ENCODE results near the gene EFCAB6. TPM values are rescaled to one million over a fixed set of nuclear protein-coding genes. Genes with fewer than 3 reads are reported as not detected.

EFCAB6 gene
- total and polyA plus RNA-seq, 5 experiments from 2014 or later, result 0.14 to 1.7 (median 0.58) TPM; not detected in 2

DNA sequence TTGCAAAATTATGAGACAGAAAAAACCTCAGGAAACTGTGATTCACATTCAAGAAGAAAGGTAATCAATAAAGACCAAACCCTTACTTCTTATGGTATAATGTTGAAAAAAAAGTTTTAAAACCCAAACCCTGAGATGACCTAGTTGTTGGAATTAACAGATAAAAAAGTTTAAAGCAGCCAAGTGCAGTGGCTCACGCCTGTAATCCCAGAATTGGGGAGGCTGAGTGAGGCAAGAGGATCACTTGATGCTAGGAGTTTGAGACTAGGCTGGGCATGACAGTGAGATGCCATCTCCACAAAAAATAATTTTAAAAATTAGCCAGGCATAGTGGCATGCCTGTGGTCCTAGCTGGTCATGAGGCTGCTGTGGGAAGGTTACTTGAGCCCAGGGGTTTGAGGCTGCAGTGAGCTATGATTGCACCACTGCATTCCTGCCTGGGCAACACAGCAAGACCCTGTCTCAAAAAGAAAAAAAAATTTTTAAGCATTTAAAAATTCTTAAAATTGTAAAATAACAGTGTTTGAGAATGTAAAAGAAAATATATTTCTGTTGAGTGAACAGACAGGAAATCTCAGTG is 85.1 kb downstream of the EFCAB6 start:
- peaks cover 6 to 24% (median 14%) of the 10 kb centered on the region in 5 donors for H3K27me3 Mint-ChIP-seq

DNA sequence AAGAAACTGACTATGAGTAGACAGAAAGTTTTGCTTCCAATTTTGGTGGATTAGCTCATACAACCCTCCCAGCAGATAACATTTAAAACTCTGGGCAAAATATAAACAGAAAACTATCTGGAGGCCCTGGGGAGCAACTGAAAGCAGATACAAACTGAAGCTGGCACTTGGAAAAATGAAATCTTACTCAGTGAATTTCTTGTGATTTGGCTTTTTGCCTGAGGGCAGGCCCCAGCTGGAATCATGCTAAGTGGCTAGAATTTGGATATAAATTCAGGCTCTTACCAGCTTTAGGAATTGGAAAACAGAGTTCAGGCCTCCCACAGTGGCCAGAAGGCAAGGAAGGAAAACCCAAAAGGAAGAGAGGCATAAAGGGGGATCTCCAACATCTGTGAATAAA is 85.8 kb downstream of the EFCAB6 start:
- Mint-ChIP-seq H3K4me1 (peaks cover 0 to 2% (median 0%) of the 10 kb centered on the region in 4 donors), H3K9me3 (peaks cover 0 to 15% (median 2%) of the 10 kb centered on the region in 9 donors), H3K27ac (no peak overlapping the region), H3K4me3 (no peak overlapping the region), H3K36me3 (peaks cover 0 to 16% (median 4%) of the 10 kb centered on the region in 3 donors), H3K27me3 (peaks cover 6 to 24% (median 14%) of the 10 kb centered on the region in 5 donors)
- ATAC-seq (no peak), DNase-seq (no peak)
- POLR2A ChIA-PET, result no interaction called here

More for the DNA sequence above, 85.1 kb downstream of the EFCAB6 start:
- peaks cover 0 to 15% (median 2%) of the 10 kb centered on the region in 9 donors for H3K9me3 Mint-ChIP-seq
- H3K27ac Mint-ChIP-seq, result no peak overlapping the region
- peaks cover 0 to 16% (median 4%) of the 10 kb centered on the region in 3 donors for H3K36me3 Mint-ChIP-seq
- no peak overlapping the region for H3K4me3 Mint-ChIP-seq
- DNase-seq, result no peak
- no peak for ATAC-seq
- POLR2A ChIA-PET, result no interaction called here
- H3K4me1 Mint-ChIP-seq, result peaks cover 0 to 2% (median 0%) of the 10 kb centered on the region in 4 donors

DNA sequence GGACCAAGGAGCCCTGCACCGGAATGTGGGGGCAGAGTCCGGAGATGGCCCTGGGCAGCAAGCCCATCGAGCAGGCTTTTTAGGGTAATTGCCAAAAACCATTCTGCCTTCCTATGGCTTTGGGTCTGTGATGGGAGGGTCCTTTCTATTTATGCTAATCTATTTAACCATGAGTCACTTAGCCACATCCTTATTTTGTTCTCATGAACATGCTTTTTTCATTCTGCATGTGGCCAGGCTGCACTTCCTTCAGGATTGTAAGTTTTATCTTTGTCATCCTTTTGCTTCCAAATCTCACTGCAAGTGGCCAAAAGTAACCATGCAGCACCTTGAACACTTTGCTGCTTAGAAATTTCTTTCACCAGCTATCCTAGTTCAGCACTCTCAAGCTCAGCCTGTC is 88.3 kb downstream of the EFCAB6 start:
- Mint-ChIP-seq H3K27me3 (peaks cover 2 to 17% (median 7%) of the 10 kb centered on the region in 5 donors), H3K4me1 (peaks cover 0 to 2% (median 0%) of the 10 kb centered on the region in 4 donors), H3K36me3 (peaks cover 0 to 10% (median 7%) of the 10 kb centered on the region in 3 donors), H3K27ac (no peak overlapping the region), H3K9me3 (peaks cover 0 to 14% (median 2%) of the 10 kb centered on the region in 9 donors), H3K4me3 (no peak overlapping the region)
- DNase-seq (no peak), ATAC-seq (no peak)
- POLR2A ChIA-PET, result no interaction called here

DNA sequence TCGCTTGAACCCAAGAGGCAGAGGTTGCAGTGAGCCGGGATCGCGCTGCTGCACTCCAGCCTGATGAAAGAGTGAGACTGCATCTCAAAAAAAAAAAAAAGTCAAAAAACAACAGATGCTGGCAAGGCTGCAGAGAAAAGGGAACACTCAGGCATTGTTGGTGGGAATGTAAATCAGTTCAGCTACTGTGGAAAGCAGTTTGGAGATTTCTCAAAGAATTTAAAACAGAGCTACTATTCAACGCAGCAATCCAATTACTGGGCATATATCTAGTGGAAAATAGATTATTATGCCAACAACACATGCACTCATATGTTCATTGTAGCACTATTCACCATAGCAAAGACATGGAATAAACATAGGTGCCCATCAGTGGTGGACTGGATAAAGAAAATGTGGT is 89.7 kb downstream of the EFCAB6 start:
- Mint-ChIP-seq H3K9me3 (peaks cover 0 to 4% (median 1%) of the 10 kb centered on the region in 9 donors), H3K36me3 (peaks cover 0 to 7% (median 0%) of the 10 kb centered on the region in 3 donors), H3K27ac (no peak overlapping the region), H3K4me3 (no peak overlapping the region), H3K4me1 (peaks cover 0 to 2% (median 0%) of the 10 kb centered on the region in 4 donors), H3K27me3 (peaks cover 0 to 9% (median 1%) of the 10 kb centered on the region in 5 donors)
- POLR2A ChIA-PET, result no interaction called here
- no peak for DNase-seq
- ATAC-seq, result no peak

DNA sequence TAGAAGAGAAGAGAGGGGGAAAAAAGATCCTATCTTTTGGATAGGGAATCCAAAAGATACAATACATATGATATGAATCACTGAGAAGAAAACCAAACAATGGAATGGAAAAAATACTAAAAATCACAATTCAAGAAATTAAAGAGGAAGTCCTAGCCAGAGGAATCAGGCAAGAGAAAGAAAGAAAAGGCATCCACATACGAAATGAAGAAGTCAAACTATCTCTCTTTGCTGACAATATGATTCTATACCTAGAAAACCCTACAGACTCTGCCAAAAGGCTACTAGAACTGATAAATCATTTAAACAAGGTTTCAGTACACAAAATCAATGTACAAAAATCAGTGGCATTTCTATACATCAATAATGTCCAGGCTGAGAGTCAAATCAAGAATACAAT is 91.4 kb downstream of the EFCAB6 start:
- Mint-ChIP-seq H3K27me3 (peaks cover 0 to 9% (median 1%) of the 10 kb centered on the region in 5 donors), H3K4me3 (no peak overlapping the region), H3K9me3 (no peaks in the 10 kb centered on the region), H3K27ac (no peak overlapping the region), H3K4me1 (peaks cover 0 to 2% (median 0%) of the 10 kb centered on the region in 4 donors), H3K36me3 (peaks cover 0 to 7% (median 0%) of the 10 kb centered on the region in 3 donors)
- DNase-seq (no peak), ATAC-seq (no peak)
- POLR2A ChIA-PET, result no interaction called here

DNA sequence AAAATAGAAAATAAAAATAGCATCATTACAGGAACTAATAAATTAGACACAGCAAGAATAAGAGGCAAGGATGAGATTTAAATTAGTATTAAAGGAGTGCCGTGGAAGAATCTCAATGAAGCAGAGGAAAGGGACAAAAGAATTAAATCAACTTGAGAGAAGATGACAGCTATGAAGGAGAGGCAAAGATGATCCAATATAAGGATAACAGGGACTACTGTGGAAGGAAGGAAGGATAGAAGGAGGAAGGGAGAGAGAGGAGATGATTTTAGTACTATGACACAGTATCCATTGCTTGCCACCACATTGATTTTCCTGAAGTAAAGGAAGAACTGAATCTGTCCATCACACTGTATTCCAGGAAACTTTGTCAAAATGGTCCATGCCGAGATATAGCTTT is 98.0 kb downstream of the EFCAB6 start:
- Mint-ChIP-seq H3K9me3 (no peaks in the 10 kb centered on the region), H3K36me3 (peaks cover 0 to 5% (median 4%) of the 10 kb centered on the region in 3 donors), H3K27me3 (peaks cover under 1 to 7% (median 2%) of the 10 kb centered on the region in 5 donors), H3K4me1 (no peaks in the 10 kb centered on the region), H3K4me3 (no peak overlapping the region), H3K27ac (no peak overlapping the region)
- no peak for DNase-seq
- POLR2A ChIA-PET, result no interaction called here
- ATAC-seq, result no peak

GRCh38 chr22:43711681-43712080 is 100.4 kb downstream of the EFCAB6 start:
- POLR2A ChIA-PET, result interaction anchor here (0.7 kb wide), 1 partner anchor 534 kb away, joined by 3 read pairs; no protein-coding TSS in a partner anchor
- no peak for ATAC-seq
- Mint-ChIP-seq H3K4me1 (no peaks in the 10 kb centered on the region), H3K4me3 (no peak overlapping the region), H3K27me3 (peaks cover 2 to 24% (median 16%) of the 10 kb centered on the region in 5 donors), H3K9me3 (no peaks in the 10 kb centered on the region), H3K36me3 (peaks cover 0 to 4% (median 1%) of the 10 kb centered on the region in 3 donors), H3K27ac (no peak overlapping the region)
- DNase-seq, result no peak

GRCh38 chr22:43707648-43708047 is 104.5 kb downstream of the EFCAB6 start:
- H3K4me1 Mint-ChIP-seq, result no peaks in the 10 kb centered on the region
- H3K27ac Mint-ChIP-seq, result no peak overlapping the region
- ATAC-seq, result no peak

GRCh38 chr22:43706571-43707328 is 105.4 kb downstream of the EFCAB6 start:
- H3K27me3 Mint-ChIP-seq, result peaks cover 4 to 40% (median 20%) of the 10 kb centered on the region in 5 donors
- H3K36me3 Mint-ChIP-seq, result peaks cover 4 to 27% (median 17%) of the 10 kb centered on the region in 3 donors
- POLR2A ChIA-PET, result no interaction called here
- DNase-seq, result no peak
- no peak overlapping the region for H3K4me3 Mint-ChIP-seq
- ATAC-seq, result no peak
- no peaks in the 10 kb centered on the region for H3K4me1 Mint-ChIP-seq
- peaks cover 8 to 38% (median 25%) of the 10 kb centered on the region in 9 donors for H3K9me3 Mint-ChIP-seq
- no peak overlapping the region for H3K27ac Mint-ChIP-seq

More at GRCh38 chr22:43707648-43708047, 104.5 kb downstream of the EFCAB6 start:
- Mint-ChIP-seq H3K27me3 (peaks cover 4 to 40% (median 20%) of the 10 kb centered on the region in 5 donors), H3K9me3 (peaks cover 8 to 30% (median 20%) of the 10 kb centered on the region in 9 donors), H3K4me3 (no peak overlapping the region), H3K36me3 (peaks cover 4 to 27% (median 17%) of the 10 kb centered on the region in 3 donors)
- DNase-seq, result no peak
- POLR2A ChIA-PET, result interaction anchor here (0.7 kb wide), 1 partner anchor 247 kb away, joined by 3 read pairs; no protein-coding TSS in a partner anchor

DNA sequence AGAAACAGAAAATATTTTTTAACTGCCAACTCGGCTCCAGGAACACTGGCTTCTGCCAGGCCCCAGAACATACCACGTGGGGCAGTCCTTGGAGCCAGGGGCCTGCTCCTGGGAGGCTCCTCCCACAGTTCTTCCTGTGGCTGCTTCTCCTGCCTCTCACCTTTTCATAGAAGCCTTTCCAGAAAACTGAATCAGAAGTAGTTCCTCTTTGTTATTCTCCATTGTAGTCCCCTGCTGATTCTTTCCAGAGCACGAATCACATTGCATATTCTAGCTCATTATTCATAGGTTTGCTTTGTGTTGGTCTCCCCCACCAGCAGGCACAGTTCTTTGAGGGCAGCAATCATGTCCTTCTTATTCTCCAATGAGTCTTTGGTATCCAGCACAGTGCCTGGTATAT is 106.0 kb downstream of the EFCAB6 start:
- Mint-ChIP-seq H3K9me3 (peaks cover 8 to 41% (median 25%) of the 10 kb centered on the region in 9 donors), H3K27ac (no peak overlapping the region), H3K4me3 (no peak overlapping the region), H3K27me3 (peaks cover 4 to 40% (median 22%) of the 10 kb centered on the region in 5 donors), H3K4me1 (no peaks in the 10 kb centered on the region), H3K36me3 (peaks cover 4 to 28% (median 17%) of the 10 kb centered on the region in 3 donors)
- DNase-seq, result no peak
- POLR2A ChIA-PET, result no interaction called here
- ATAC-seq, result no peak

DNA sequence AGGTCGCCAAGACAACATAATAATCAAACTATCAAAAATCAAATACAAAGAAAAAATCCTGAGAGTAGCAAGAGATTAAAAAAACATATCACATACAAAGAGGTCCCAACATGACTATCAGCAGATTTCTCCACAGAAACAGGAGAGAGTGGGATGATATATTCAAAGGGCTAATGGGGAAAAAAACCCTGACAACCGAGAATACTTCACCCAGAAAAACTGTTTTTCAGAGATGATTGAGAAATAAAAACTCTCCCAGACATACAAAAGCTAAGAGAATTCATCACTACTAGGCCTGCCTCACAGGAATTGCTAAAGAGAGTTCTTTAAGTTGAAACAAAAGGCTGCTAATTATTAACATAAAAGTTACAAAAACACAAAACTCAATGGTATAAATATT is 108.1 kb downstream of the EFCAB6 start:
- ATAC-seq (no peak), DNase-seq (no peak)
- Mint-ChIP-seq H3K27ac (no peak overlapping the region), H3K4me3 (no peak overlapping the region), H3K9me3 (peaks cover 8 to 41% (median 25%) of the 10 kb centered on the region in 9 donors), H3K4me1 (no peaks in the 10 kb centered on the region), H3K27me3 (peaks cover 5 to 49% (median 24%) of the 10 kb centered on the region in 5 donors), H3K36me3 (peaks cover 4 to 31% (median 21%) of the 10 kb centered on the region in 3 donors)
- POLR2A ChIA-PET, result no interaction called here

DNA sequence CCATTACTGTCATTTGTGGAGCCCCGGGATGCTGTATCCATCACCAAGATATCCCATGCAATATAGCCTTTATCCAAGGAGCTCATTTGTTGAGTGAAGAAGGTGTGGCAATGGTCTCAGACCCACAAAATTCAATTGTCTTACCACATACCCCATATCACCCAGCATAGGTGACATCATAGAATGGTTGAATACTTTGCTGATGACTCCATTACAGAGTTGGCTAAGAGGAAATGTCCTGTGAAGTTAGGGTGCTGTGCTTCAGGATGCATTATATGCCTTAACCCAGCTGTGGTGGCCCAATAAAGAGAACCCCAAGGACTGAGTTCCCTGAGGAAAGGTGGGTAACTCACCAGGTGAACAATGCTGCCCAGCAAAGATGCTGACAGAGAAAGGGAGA is 113.7 kb downstream of the EFCAB6 start:
- peaks cover 0 to 8% (median 5%) of the 10 kb centered on the region in 3 donors for H3K36me3 Mint-ChIP-seq
- no peak for DNase-seq
- H3K27ac Mint-ChIP-seq, result no peak overlapping the region
- no peak for ATAC-seq
- peaks cover 6 to 29% (median 10%) of the 10 kb centered on the region in 5 donors for H3K27me3 Mint-ChIP-seq
- peaks cover 0 to 25% (median 4%) of the 10 kb centered on the region in 9 donors for H3K9me3 Mint-ChIP-seq
- no peak overlapping the region for H3K4me3 Mint-ChIP-seq
- no peaks in the 10 kb centered on the region for H3K4me1 Mint-ChIP-seq
- POLR2A ChIA-PET, result no interaction called here

DNA sequence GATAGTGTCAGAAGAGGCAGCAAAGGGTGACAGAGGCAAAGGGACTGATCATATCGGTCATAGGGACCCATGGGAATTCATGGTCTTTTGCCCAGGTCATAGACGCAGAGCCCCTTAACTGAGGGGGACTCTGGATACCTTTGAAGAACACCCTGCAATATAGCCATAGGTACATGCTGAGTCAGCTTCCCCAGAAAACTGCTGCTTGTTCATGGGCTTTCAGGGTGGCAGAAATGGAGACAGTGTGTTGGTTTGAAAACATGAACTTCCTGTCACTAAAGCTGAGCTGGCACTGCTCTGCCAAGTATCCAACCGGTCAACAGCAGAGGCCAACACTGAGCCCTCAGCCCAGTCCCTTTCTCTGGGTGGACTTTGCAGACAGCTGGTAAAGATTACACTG is 114.2 kb downstream of the EFCAB6 start:
- Mint-ChIP-seq H3K27me3 (peaks cover 6 to 29% (median 10%) of the 10 kb centered on the region in 5 donors), H3K4me1 (no peaks in the 10 kb centered on the region), H3K9me3 (peaks cover under 1 to 23% (median 3%) of the 10 kb centered on the region in 9 donors), H3K4me3 (no peak overlapping the region), H3K27ac (no peak overlapping the region), H3K36me3 (peaks cover 0 to 9% (median 9%) of the 10 kb centered on the region in 3 donors)
- no peak for ATAC-seq
- no peak for DNase-seq
- POLR2A ChIA-PET, result no interaction called here
